Right atrium auricular region (tissue), 2 donors: ENCODE measurements around the gene ABCC4. TPM values are rescaled to one million over a fixed set of nuclear protein-coding genes. Genes with fewer than 3 reads are reported as not detected.

ENCODE experiments used
- DNase-seq: peaks from one replicate; pipeline ENCODE4 v3.0.0-alpha.2; 2019; ENCODE audit warnings: low spot score
- H3K27ac ChIP-seq, 2 donors: fragments of 200-600 bp; sonication (generic); 1 replicate in 1 of 2; 2 replicates in 1 of 2; pipeline ENCODE4 v1.5.1; 2016 to 2019
- H3K27me3 ChIP-seq, 2 donors: fragments of 200-600 bp; sonication (generic); one replicate each; pipeline versions ENCODE4 v1.5.1 to v1.6.0; 2017 to 2019
- H3K36me3 ChIP-seq: fragments of 200-600 bp; sonication (generic); one replicate; pipeline ENCODE4 v1.5.1; 2016
- H3K4me1 ChIP-seq, 2 donors: fragments of 200-600 bp; sonication (generic); one replicate each; pipeline versions ENCODE4 v1.5.1 to v1.6.0; 2017 to 2019
- H3K4me3 ChIP-seq, 2 donors: fragments of 200-600 bp; sonication (generic); 1 replicate in 1 of 2; 2 replicates in 1 of 2; pipeline ENCODE4 v1.5.1; 2017 to 2019; ENCODE audit warnings: mild to moderate bottlenecking in 1 of 2, moderate library complexity in 1 of 2
- H3K9me3 ChIP-seq, 2 donors: fragments of 200-600 bp; sonication (generic); one replicate each; pipeline ENCODE4 v1.5.1; 2019
- total RNA-seq, 2 donors: library from RNA; depleted of rRNA; stranded (reverse); fragments of >200 nt; gene quantifications; one replicate each; pipeline ENCODE4 v1.1.0, GENCODE V29; 2016
- TF ChIP-seq, protein P1 (sequence below), 2 donors: fragments of 200-600 bp; sonication (generic); IDR thresholded peaks; one replicate each; pipeline ENCODE4 v1.5.1; 2019; ENCODE audit warnings: antibody characterized with exemption in 2 of 2

Gene ABCC4
- total RNA-seq, 2 donors from 2014 or later, result 3.0 to 4.2 TPM

GRCh38 chr13:95155504-95155903 is 145.7 kb downstream of the ABCC4 start:
- Histone ChIP-seq H3K4me1 (peaks cover 0 to 4% of the 10 kb centered on the region in 2 donors), H3K9me3 (no peaks in the 10 kb centered on the region), H3K36me3 (no peaks in the 10 kb centered on the region), H3K27me3 (no peaks in the 10 kb centered on the region), H3K27ac (no peak overlapping the region), H3K4me3 (no peak overlapping the region)
- no peak for DNase-seq
- TF ChIP-seq, protein P1, sequence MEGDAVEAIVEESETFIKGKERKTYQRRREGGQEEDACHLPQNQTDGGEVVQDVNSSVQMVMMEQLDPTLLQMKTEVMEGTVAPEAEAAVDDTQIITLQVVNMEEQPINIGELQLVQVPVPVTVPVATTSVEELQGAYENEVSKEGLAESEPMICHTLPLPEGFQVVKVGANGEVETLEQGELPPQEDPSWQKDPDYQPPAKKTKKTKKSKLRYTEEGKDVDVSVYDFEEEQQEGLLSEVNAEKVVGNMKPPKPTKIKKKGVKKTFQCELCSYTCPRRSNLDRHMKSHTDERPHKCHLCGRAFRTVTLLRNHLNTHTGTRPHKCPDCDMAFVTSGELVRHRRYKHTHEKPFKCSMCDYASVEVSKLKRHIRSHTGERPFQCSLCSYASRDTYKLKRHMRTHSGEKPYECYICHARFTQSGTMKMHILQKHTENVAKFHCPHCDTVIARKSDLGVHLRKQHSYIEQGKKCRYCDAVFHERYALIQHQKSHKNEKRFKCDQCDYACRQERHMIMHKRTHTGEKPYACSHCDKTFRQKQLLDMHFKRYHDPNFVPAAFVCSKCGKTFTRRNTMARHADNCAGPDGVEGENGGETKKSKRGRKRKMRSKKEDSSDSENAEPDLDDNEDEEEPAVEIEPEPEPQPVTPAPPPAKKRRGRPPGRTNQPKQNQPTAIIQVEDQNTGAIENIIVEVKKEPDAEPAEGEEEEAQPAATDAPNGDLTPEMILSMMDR (IDR thresholded peaks at IDR 0.05), result no peak

DNA sequence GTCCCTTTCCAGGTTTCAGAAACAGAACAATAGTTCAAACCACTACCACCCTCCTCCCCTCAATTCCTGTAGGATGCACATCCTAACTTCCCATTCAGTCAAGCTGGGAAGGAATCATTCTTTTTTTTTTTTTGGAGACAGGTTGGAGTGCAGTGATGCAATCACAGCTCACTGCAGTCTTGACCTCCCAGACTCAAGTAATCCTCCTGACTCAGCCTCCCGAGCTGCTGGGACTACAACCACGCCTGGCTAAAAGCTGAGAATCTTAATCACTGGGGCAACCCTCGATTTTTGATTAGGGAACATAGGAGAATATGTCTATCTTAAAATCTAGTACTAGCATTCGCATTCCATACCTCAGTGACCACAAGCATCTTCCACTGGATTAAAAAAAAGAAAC is 146.2 kb downstream of the ABCC4 start:
- Histone ChIP-seq H3K4me1 (peaks cover 0 to 4% of the 10 kb centered on the region in 2 donors), H3K27ac (no peak overlapping the region), H3K4me3 (no peak overlapping the region), H3K9me3 (no peaks in the 10 kb centered on the region), H3K27me3 (no peaks in the 10 kb centered on the region), H3K36me3 (no peaks in the 10 kb centered on the region)
- DNase-seq, result no peak
- TF ChIP-seq, protein P1 (IDR thresholded peaks at IDR 0.05), result no peak

GRCh38 chr13:95154413-95154886 is 146.8 kb downstream of the ABCC4 start:
- Histone ChIP-seq H3K9me3 (no peaks in the 10 kb centered on the region), H3K4me1 (peaks cover 0 to 4% of the 10 kb centered on the region in 2 donors), H3K4me3 (no peak overlapping the region), H3K36me3 (no peaks in the 10 kb centered on the region), H3K27ac (no peak overlapping the region), H3K27me3 (no peaks in the 10 kb centered on the region)
- no peak for DNase-seq
- TF ChIP-seq, protein P1 (IDR thresholded peaks at IDR 0.05), result no peak

- DNase-seq, result no peak
- no peaks in the 10 kb centered on the region for H3K27me3 ChIP-seq
- no peaks in the 10 kb centered on the region for H3K36me3 ChIP-seq
- TF ChIP-seq, protein P1 (IDR thresholded peaks at IDR 0.05), result no peak
- H3K27ac ChIP-seq, result no peak overlapping the region
- H3K4me3 ChIP-seq, result no peak overlapping the region
- H3K9me3 ChIP-seq, result no peaks in the 10 kb centered on the region
- peaks cover 0 to 4% of the 10 kb centered on the region in 2 donors for H3K4me1 ChIP-seq
Observed at GRCh38 chr13:95153647-95154412, 147.4 kb downstream of the ABCC4 start.

- no peak overlapping the region for H3K27ac ChIP-seq
- no peak for DNase-seq
- TF ChIP-seq, protein P1 (IDR thresholded peaks at IDR 0.05), result no peak
- peaks cover 0 to 4% of the 10 kb centered on the region in 2 donors for H3K4me1 ChIP-seq
- H3K4me3 ChIP-seq, result no peak overlapping the region
- H3K9me3 ChIP-seq, result no peaks in the 10 kb centered on the region
- H3K36me3 ChIP-seq, result no peaks in the 10 kb centered on the region
- H3K27me3 ChIP-seq, result no peaks in the 10 kb centered on the region
Observed at GRCh38 chr13:95151942-95152587, 149.2 kb downstream of the ABCC4 start.
